ENCODE data around the gene FBRS. TPM values are rescaled to one million over a fixed set of nuclear protein-coding genes. Genes with fewer than 3 reads are reported as not detected.
"Not testable (repeated sequence)": the region's sequence is repeated elsewhere in the genome, so short reads cannot be mapped to it uniquely, and the experiment has no call there.

The FBRS gene
- total RNA-seq, 5 donors from 2014 or later (not counting 1 experiment from before 2014, with no cell fraction given), result 159 to 186 (median 167) TPM

- H3K4me3 ChIP-seq (ENCODE audit: control insufficient read depth in 1 of 2, extremely low read depth in 1 of 2, low read length in 1 of 2), result no peak overlapping the region
- Mint-ChIP-seq H3K36me3 (no peaks in the 10 kb centered on the region), H3K4me1 (peaks cover 16 to 19% (median 17%) of the 10 kb centered on the region in 3 donors), H3K9me3 (no peaks in the 10 kb centered on the region), H3K27me3 (no peaks in the 10 kb centered on the region), H3K27ac (peak overlapping the region; percentile 34 to 53), H3K4me3 (no peak overlapping the region)
- CTCF ChIA-PET, result interaction anchor here in 1 of 2 donors (0.6 to 0.7 kb wide), 2 partner anchors 509 to 1001 kb away, joined by 4 read pairs; no protein-coding TSS in a partner anchor
- no peaks in the 10 kb centered on the region for H3K9me3 ChIP-seq
- no peak overlapping the region for H3K27ac ChIP-seq (ENCODE audit: low read length)
- POLR2A ChIA-PET, result no interaction called here
- peaks cover 2 to 14% of the 10 kb centered on the region in 2 experiments for H3K4me1 ChIP-seq (ENCODE audit: control insufficient read depth in 1 of 2, extremely low read depth in 1 of 2, insufficient read depth in 2 of 2, low read length in 2 of 2)
- no peaks in the 10 kb centered on the region for H3K27me3 ChIP-seq (replicated peaks in 1 of 2; ENCODE audit: control insufficient read depth in 2 of 2, extremely low read depth in 1 of 2, insufficient read depth in 2 of 2, low read length in 1 of 2)
- DNase-seq (no peak), ATAC-seq (replicated peaks in 1 of 4) (no peak)
- 94% methylated on average over 5 of the region's 10 CpGs for WGBS (ENCODE audit: insufficient coverage)
- H3K36me3 ChIP-seq (ENCODE audit: control insufficient read depth in 2 of 2, extremely low read depth in 1 of 2, insufficient read depth in 1 of 2, low read length in 1 of 2), result no peaks in the 10 kb centered on the region
Measured at GRCh38 chr16:30692396-30693064, 34.3 kb downstream of the FBRS start.

GRCh38 chr16:30694926-30695693 is 36.9 kb downstream of the FBRS start:
- peaks cover 0 to 5% of the 10 kb centered on the region in 2 donors for H3K36me3 ChIP-seq (ENCODE audit: control insufficient read depth in 2 of 2, extremely low read depth in 1 of 2, insufficient read depth in 1 of 2, low read length in 1 of 2)

GRCh38 chr16:30696646-30697045 is 38.4 kb downstream of the FBRS start:
- ChIA-PET POLR2A (interaction anchor here in 1 of 2 donors (0.5 to 1.0 kb wide), 3 partner anchors 36 to 1055 kb away, joined by 3 to 14 read pairs (median 6); partner anchors contain the start of gene PHKG2), CTCF (interaction anchor here in 1 of 2 donors (0.5 to 2.1 kb wide), 6 partner anchors 18 to 317 kb away, joined by 3 to 16 read pairs (median 4); partner anchors contain the start of genes FBRS and PRR14)
- H3K4me3 Mint-ChIP-seq; DNase-seq; H3K27me3 ChIP-seq (replicated peaks in 1 of 2; ENCODE audit: control insufficient read depth in 2 of 2, extremely low read depth in 1 of 2, insufficient read depth in 2 of 2, low read length in 1 of 2); H3K27me3 Mint-ChIP-seq; H3K4me3 ChIP-seq (ENCODE audit: control insufficient read depth in 1 of 2, extremely low read depth in 1 of 2, low read length in 1 of 2); H3K9me3 Mint-ChIP-seq; H3K27ac ChIP-seq (ENCODE audit: low read length); H3K27ac Mint-ChIP-seq; H3K9me3 ChIP-seq; ATAC-seq (replicated peaks in 1 of 4): not testable (repeated sequence)
- Histone ChIP-seq H3K4me1 (ENCODE audit: control insufficient read depth in 1 of 2, extremely low read depth in 1 of 2, insufficient read depth in 2 of 2, low read length in 2 of 2) (peaks cover 9 to 34% of the 10 kb centered on the region in 2 experiments), H3K36me3 (ENCODE audit: control insufficient read depth in 2 of 2, extremely low read depth in 1 of 2, insufficient read depth in 1 of 2, low read length in 1 of 2) (peaks cover 2 to 18% of the 10 kb centered on the region in 2 donors)
- no CpG with 5 or more reads among the region's 3 CpGs for WGBS (ENCODE audit: insufficient coverage)
- peaks cover 39 to 42% (median 41%) of the 10 kb centered on the region in 3 donors for H3K4me1 Mint-ChIP-seq
- peaks cover 12% of the 10 kb centered on the region for H3K36me3 Mint-ChIP-seq

More at GRCh38 chr16:30694926-30695693, 36.9 kb downstream of the FBRS start:
- Histone ChIP-seq H3K4me1 (ENCODE audit: control insufficient read depth in 1 of 2, extremely low read depth in 1 of 2, insufficient read depth in 2 of 2, low read length in 2 of 2) (peaks cover 9 to 30% of the 10 kb centered on the region in 2 experiments), H3K4me3 (ENCODE audit: control insufficient read depth in 1 of 2, extremely low read depth in 1 of 2, low read length in 1 of 2) (no peak overlapping the region), H3K27me3 (replicated peaks in 1 of 2; ENCODE audit: control insufficient read depth in 2 of 2, extremely low read depth in 1 of 2, insufficient read depth in 2 of 2, low read length in 1 of 2) (no peaks in the 10 kb centered on the region), H3K9me3 (no peaks in the 10 kb centered on the region), H3K27ac (ENCODE audit: low read length) (no peak overlapping the region)
- Mint-ChIP-seq H3K36me3 (peaks cover 6% of the 10 kb centered on the region), H3K27ac (peak overlapping the region in 1 of 2 donors; percentile 43), H3K27me3 (no peaks in the 10 kb centered on the region), H3K4me3 (no peak overlapping the region), H3K9me3 (no peaks in the 10 kb centered on the region), H3K4me1 (peaks cover 32 to 34% (median 32%) of the 10 kb centered on the region in 3 donors)
- POLR2A ChIA-PET, result interaction anchor here in 1 of 2 donors (0.6 to 0.7 kb wide), 2 partner anchors 25 to 101 kb away, joined by 3 to 9 read pairs; no protein-coding TSS in a partner anchor
- no peak for DNase-seq
- CTCF ChIA-PET, result interaction anchor here in 1 of 2 donors (0.6 to 1.9 kb wide), 3 partner anchors 34 to 304 kb away, joined by 4 to 6 read pairs (median 5); partner anchors contain the start of gene PRR14
- 94% methylated on average over 6 of the region's 11 CpGs for WGBS (ENCODE audit: insufficient coverage)
- ATAC-seq (replicated peaks in 1 of 4), result no peak

- ATAC-seq (replicated peaks in 1 of 4) (peak; percentile 86 to 88 (median 88)), DNase-seq (no peak)
- Histone ChIP-seq H3K27me3 (replicated peaks in 1 of 2; ENCODE audit: control insufficient read depth in 2 of 2, extremely low read depth in 1 of 2, insufficient read depth in 2 of 2, low read length in 1 of 2) (no peaks in the 10 kb centered on the region), H3K4me1 (ENCODE audit: control insufficient read depth in 1 of 2, extremely low read depth in 1 of 2, insufficient read depth in 2 of 2, low read length in 2 of 2) (peaks cover 9 to 34% of the 10 kb centered on the region in 2 experiments), H3K36me3 (ENCODE audit: control insufficient read depth in 2 of 2, extremely low read depth in 1 of 2, insufficient read depth in 1 of 2, low read length in 1 of 2) (peaks cover 3 to 26% of the 10 kb centered on the region in 2 donors), H3K4me3 (ENCODE audit: control insufficient read depth in 1 of 2, extremely low read depth in 1 of 2, low read length in 1 of 2) (peak overlapping the region; percentile 82 to 95), H3K9me3 (no peaks in the 10 kb centered on the region), H3K27ac (ENCODE audit: low read length) (peak overlapping the region; percentile 100)
- H3K4me3 Mint-ChIP-seq, result peak overlapping the region; percentile 84 to 97 (median 92)
- H3K27ac Mint-ChIP-seq, result peak overlapping the region; percentile 100
- H3K4me1 Mint-ChIP-seq, result peaks cover 39 to 41% (median 39%) of the 10 kb centered on the region in 3 donors
- WGBS (ENCODE audit: insufficient coverage), result 27% methylated on average over 16 of the region's 26 CpGs
- H3K36me3 Mint-ChIP-seq, result peaks cover 12% of the 10 kb centered on the region
- ChIA-PET CTCF (interaction anchor here in 1 of 2 donors (0.5 to 2.1 kb wide), 8 partner anchors 17 to 686 kb away, joined by 3 to 16 read pairs (median 4); partner anchors contain the start of genes FBRS and PRR14), POLR2A (interaction anchor here in 1 of 2 donors (0.5 to 1.0 kb wide), 4 partner anchors 37 to 1056 kb away, joined by 3 to 14 read pairs (median 4); partner anchors contain the start of genes FBRS and PHKG2)
- H3K9me3 Mint-ChIP-seq, result no peaks in the 10 kb centered on the region
- H3K27me3 Mint-ChIP-seq, result no peaks in the 10 kb centered on the region
Measured at GRCh38 chr16:30697264-30698138, 39.3 kb downstream of the FBRS start.

- Histone ChIP-seq H3K27ac (ENCODE audit: low read length) (peak overlapping the region; percentile 100), H3K9me3 (no peaks in the 10 kb centered on the region), H3K4me3 (ENCODE audit: control insufficient read depth in 1 of 2, extremely low read depth in 1 of 2, low read length in 1 of 2) (peak overlapping the region; percentile 82 to 95), H3K27me3 (replicated peaks in 1 of 2; ENCODE audit: control insufficient read depth in 2 of 2, extremely low read depth in 1 of 2, insufficient read depth in 2 of 2, low read length in 1 of 2) (no peaks in the 10 kb centered on the region), H3K4me1 (ENCODE audit: control insufficient read depth in 1 of 2, extremely low read depth in 1 of 2, insufficient read depth in 2 of 2, low read length in 2 of 2) (peaks cover 9 to 34% of the 10 kb centered on the region in 2 experiments), H3K36me3 (ENCODE audit: control insufficient read depth in 2 of 2, extremely low read depth in 1 of 2, insufficient read depth in 1 of 2, low read length in 1 of 2) (peaks cover 3 to 33% of the 10 kb centered on the region in 2 donors)
- WGBS (ENCODE audit: insufficient coverage), result under 1% methylated on average over 52 of the region's 76 CpGs
- Mint-ChIP-seq H3K27me3 (no peaks in the 10 kb centered on the region), H3K27ac (peak overlapping the region; percentile 100), H3K36me3 (peaks cover 12% of the 10 kb centered on the region), H3K4me1 (peaks cover 39 to 41% (median 39%) of the 10 kb centered on the region in 3 donors), H3K9me3 (no peaks in the 10 kb centered on the region), H3K4me3 (peak overlapping the region; percentile 84 to 97 (median 92))
- ChIA-PET POLR2A (interaction anchor here in 1 of 2 donors (0.9 kb wide), 1 partner anchor 40 kb away, joined by 3 read pairs; the partner anchor contains the start of gene FBRS), CTCF (interaction anchor here in 1 of 2 donors (1.0 to 2.1 kb wide), 3 partner anchors 39 to 64 kb away, joined by 8 to 16 read pairs (median 9); partner anchors contain the start of genes FBRS and PRR14)
- DNase-seq (peak; percentile 98 to 100 (median 99)), ATAC-seq (replicated peaks in 1 of 4) (peak; percentile 77 to 83 (median 80))
Measured at GRCh38 chr16:30698139-30698815, 40.0 kb downstream of the FBRS start.

Data from T-cell (primary cell).